Neural crest cell (in vitro differentiated cells): Measurements from ENCODE around the gene CDKL5. TPM values are rescaled to one million over a fixed set of nuclear protein-coding genes. Genes with fewer than 3 reads are reported as not detected.

Source experiments
- DNase-seq: peaks from one replicate; pipeline ENCODE4 v3.0.0; 2021; ENCODE audit warnings: low read depth, mixed read lengths, low spot score
- H3K27ac Mint-ChIP-seq: one replicate; pipeline ENCODE4 v1.8.0; 2021; ENCODE audit warnings: mild to moderate bottlenecking, mixed read lengths; ENCODE audit not compliant: unreplicated experiment
- H3K27me3 Mint-ChIP-seq: 2 replicates; pipeline ENCODE4 v1.8.0; 2021; ENCODE audit warnings: low read depth, mild to moderate bottlenecking, mixed read lengths
- H3K36me3 Mint-ChIP-seq: 2 replicates; pipeline ENCODE4 v1.8.0; 2021; ENCODE audit warnings: low read depth, mild to moderate bottlenecking, mixed read lengths
- H3K4me1 Mint-ChIP-seq: 2 replicates; pipeline ENCODE4 v1.8.0; 2021; ENCODE audit warnings: mixed read lengths
- H3K4me3 Mint-ChIP-seq: one replicate; pipeline ENCODE4 v1.8.0; 2021; ENCODE audit warnings: mild to moderate bottlenecking, mixed read lengths
- H3K9me3 Mint-ChIP-seq: 2 replicates; pipeline ENCODE4 v1.8.0; 2021; ENCODE audit warnings: mixed read lengths
- total RNA-seq: library from RNA; stranded (reverse); gene quantifications from 2 replicates; pipeline ENCODE4 v1.2.1, GENCODE V29; 2021
- TF ChIP-seq, protein P1 (sequence below): fragments of 200-600 bp; sonication (generic); conservative IDR thresholded peaks from 2 replicates; pipeline ENCODE4 v1.5.0; 2021; ENCODE audit warnings: antibody characterized with exemption, mild to moderate bottlenecking

The CDKL5 gene
- total RNA-seq, 1 donor from 2014 or later: 3.7 TPM

DNA sequence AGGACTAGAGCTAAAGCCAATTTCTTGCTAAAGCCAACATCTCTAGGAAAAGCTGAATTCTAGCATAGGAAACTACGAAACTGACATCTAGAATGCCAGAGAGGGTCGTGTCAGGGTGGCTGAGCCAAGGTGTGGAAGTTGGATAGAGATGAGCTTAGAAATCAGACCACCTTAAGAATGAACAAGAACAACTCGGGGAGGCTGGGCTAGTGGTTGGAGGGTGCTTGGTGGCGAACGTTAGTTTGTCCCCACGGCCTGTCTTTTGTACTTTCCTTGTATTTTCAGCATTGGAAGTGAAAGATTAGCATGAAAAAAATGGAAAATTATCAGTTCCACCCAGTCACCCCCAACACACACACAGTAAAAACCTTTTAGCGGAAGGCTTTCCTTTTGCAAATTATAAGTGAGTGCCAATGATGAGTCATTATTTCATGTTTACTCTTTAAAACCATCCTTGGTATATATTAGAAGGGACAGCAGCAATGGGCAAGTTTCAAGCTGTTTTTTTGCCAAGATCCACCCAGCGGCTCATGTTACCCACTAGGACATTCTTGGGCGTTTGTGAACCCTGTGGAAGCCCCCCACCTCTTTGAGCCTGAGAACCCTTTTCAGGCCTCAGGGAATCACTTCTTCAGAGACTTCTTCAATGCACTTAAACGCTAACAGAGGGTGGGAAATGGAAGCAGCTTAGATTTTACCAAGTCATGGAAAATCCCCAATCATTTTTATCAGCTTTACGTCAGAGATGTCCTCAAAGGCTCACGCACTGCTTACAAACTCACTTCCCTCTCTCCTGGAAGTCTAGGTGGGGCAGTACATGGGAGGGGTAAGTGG, 277.2 kb downstream of the CDKL5 start:
- peaks cover 2% of the 10 kb centered on the region for H3K9me3 Mint-ChIP-seq
- H3K27me3 Mint-ChIP-seq: no peaks in the 10 kb centered on the region
- no peaks in the 10 kb centered on the region for H3K36me3 Mint-ChIP-seq
- H3K27ac Mint-ChIP-seq: no peak overlapping the region
- H3K4me1 Mint-ChIP-seq: peaks cover 3% of the 10 kb centered on the region
- TF ChIP-seq, protein P1, sequence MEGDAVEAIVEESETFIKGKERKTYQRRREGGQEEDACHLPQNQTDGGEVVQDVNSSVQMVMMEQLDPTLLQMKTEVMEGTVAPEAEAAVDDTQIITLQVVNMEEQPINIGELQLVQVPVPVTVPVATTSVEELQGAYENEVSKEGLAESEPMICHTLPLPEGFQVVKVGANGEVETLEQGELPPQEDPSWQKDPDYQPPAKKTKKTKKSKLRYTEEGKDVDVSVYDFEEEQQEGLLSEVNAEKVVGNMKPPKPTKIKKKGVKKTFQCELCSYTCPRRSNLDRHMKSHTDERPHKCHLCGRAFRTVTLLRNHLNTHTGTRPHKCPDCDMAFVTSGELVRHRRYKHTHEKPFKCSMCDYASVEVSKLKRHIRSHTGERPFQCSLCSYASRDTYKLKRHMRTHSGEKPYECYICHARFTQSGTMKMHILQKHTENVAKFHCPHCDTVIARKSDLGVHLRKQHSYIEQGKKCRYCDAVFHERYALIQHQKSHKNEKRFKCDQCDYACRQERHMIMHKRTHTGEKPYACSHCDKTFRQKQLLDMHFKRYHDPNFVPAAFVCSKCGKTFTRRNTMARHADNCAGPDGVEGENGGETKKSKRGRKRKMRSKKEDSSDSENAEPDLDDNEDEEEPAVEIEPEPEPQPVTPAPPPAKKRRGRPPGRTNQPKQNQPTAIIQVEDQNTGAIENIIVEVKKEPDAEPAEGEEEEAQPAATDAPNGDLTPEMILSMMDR: no peak
- DNase-seq: no peak
- no peak overlapping the region for H3K4me3 Mint-ChIP-seq

Other genes starting within 250 kb of the CDKL5 start
- gene BEND2, start 204.7 kb upstream of the CDKL5 start, total RNA-seq: not detected in 2 replicates
- gene SCML2, start 70.9 kb upstream of the CDKL5 start, total RNA-seq: 13.6 and 14.2 TPM in 2 replicates
- not detected in 2 replicates for gene RS1, start 246.5 kb downstream of the CDKL5 start, total RNA-seq